PC-9 (cell line): ENCODE measurements around the gene ABHD16A. TPM values are rescaled to one million over a fixed set of nuclear protein-coding genes. Genes with fewer than 3 reads are reported as not detected.

Experiments
- BruUV-seq: library from RNA; stranded (reverse); fragments of 400-500 nt; replicated peaks from 2 replicates; lab custom pipeline; 2021; lab: Mats Ljungman, UMichigan
- CTCF ChIA-PET: fragments of 300-600 bp; sonication (Branson Sonifier 250); formaldehyde crosslinking; loops from one replicate; lab custom pipeline; 2022; ENCODE audit warnings: antibody characterized with exemption; lab: Charles Lee
- POLR2A ChIA-PET: fragments of 300-600 bp; sonication (Branson Sonifier 250); formaldehyde crosslinking; loops from one replicate; lab custom pipeline; 2022; ENCODE audit warnings: antibody characterized with exemption; ENCODE audit not compliant: unreplicated experiment; lab: Charles Lee
- DNase-seq, 2 experiments: peaks; one replicate each; pipeline versions ENCODE4 v3.0.0 to v3.0.0-alpha.2; 2015 to 2022; ENCODE audit warnings: mixed read lengths in 1 of 2
- H2AFZ ChIP-seq: fragments of 200-600 bp; sonication (generic); 2 replicates; pipeline ENCODE4 v1.8.1; 2017; ENCODE audit warnings: antibody characterized with exemption
- H3F3A ChIP-seq: fragments of 200-600 bp; sonication (generic); 2 replicates; pipeline ENCODE4 v1.8.1; 2017; ENCODE audit warnings: antibody characterized with exemption, mild to moderate bottlenecking, low read depth; ENCODE audit not compliant: insufficient read depth
- H3K27ac ChIP-seq: fragments of 200-600 bp; sonication (generic); 2 replicates; pipeline ENCODE4 v1.6.1; 2016; ENCODE audit warnings: mixed run types
- H3K27me3 ChIP-seq: fragments of 200-600 bp; sonication (generic); 2 replicates; pipeline ENCODE4 v1.6.1; 2016; ENCODE audit warnings: low read depth, mixed run types; ENCODE audit not compliant: insufficient read depth
- H3K36me3 ChIP-seq: fragments of 200-600 bp; sonication (generic); 2 replicates; pipeline ENCODE4 v1.6.1; 2016; ENCODE audit warnings: low read depth, mixed run types
- H3K4me1 ChIP-seq: fragments of 200-600 bp; sonication (generic); replicated peaks from 2 replicates; pipeline ENCODE4 v1.6.1; 2016; ENCODE audit warnings: mixed run types; ENCODE audit not compliant: insufficient read depth
- H3K4me2 ChIP-seq: fragments of 200-600 bp; sonication (generic); 2 replicates; pipeline ENCODE4 v1.6.1; 2017; ENCODE audit warnings: mixed run types
- H3K4me3 ChIP-seq: fragments of 200-600 bp; sonication (generic); 2 replicates; pipeline ENCODE4 v1.6.1; 2016; ENCODE audit warnings: mixed run types
- H3K79me2 ChIP-seq: fragments of 200-600 bp; sonication (generic); 2 replicates; pipeline ENCODE4 v1.6.1; 2017; ENCODE audit warnings: low read depth, mixed run types
- H3K9me2 ChIP-seq: fragments of 200-600 bp; sonication (generic); 2 replicates; pipeline ENCODE4 v1.8.1; 2017; ENCODE audit warnings: mild to moderate bottlenecking; ENCODE audit not compliant: insufficient read depth
- H3K9me3 ChIP-seq: fragments of 200-600 bp; sonication (generic); 2 replicates; pipeline ENCODE4 v1.8.1; 2016; ENCODE audit warnings: low read depth; ENCODE audit not compliant: insufficient read depth
- H4K20me1 ChIP-seq: fragments of 200-600 bp; sonication (generic); 2 replicates; pipeline ENCODE4 v1.8.1; 2017; ENCODE audit not compliant: insufficient read depth
- EZH2 ChIP-seq: fragments of 200-600 bp; sonication (generic); IDR thresholded peaks from 2 replicates; pipeline ENCODE4 v1.8.0; 2017; ENCODE audit warnings: antibody characterized with exemption, low read depth
- intact Hi-C: fragments of 100-400 bp; cut with micrococcal nuclease; formaldehyde crosslinking; loops from one replicate; pipeline ENCODE4 v1.10.0; 2022; ENCODE audit not compliant: unreplicated experiment
- microRNA-seq: library from miRNA; unstranded; fragments of <30 nt; microRNA quantifications from one replicate; pipeline ENCODE4 v1.2.0, GENCODE V29; 2021; ENCODE audit warnings: borderline number of aligned reads, borderline replicate concordance
- total RNA-seq: library from RNA; stranded (reverse); gene quantifications from 2 replicates; pipeline ENCODE4 v1.2.3, GENCODE V29; 2021
- TF ChIP-seq, protein P1 (sequence below): fragments of 200-600 bp; sonication (generic); conservative IDR thresholded peaks from 2 replicates; pipeline ENCODE4 v1.6.1; 2017; ENCODE audit warnings: mixed run types, antibody characterized with exemption, mild to moderate bottlenecking, moderate library complexity

The ABHD16A gene
- total RNA-seq, 1 experiment from 2014 or later, result 35.2 TPM

DNA sequence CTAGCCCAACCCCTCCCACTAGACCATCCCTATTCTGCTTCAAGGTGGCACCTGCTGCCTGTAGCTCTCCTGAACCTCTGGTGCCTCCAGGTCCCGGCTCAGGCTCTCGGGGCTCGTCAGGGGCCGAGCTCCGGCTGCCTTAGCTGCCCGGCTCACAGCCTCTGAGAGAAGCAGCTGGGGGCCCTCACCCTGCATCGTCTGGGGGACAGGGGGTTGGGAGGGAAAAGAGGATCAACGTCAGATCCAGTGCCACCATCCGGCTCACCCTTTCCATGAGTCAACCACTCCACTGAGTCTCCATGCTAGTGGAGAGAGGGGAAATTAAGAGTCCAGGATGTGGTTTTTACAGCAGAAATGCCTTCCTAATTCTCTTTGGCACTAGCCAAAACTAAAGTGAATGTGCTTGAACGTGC, 63.7 kb downstream of the ABHD16A start:
- Histone ChIP-seq H3K4me1 (no peaks in the 10 kb centered on the region), H3K9me2 (no peaks in the 10 kb centered on the region), H3K9me3 (no peaks in the 10 kb centered on the region), H3F3A (peaks cover 59% of the 10 kb centered on the region), H3K27me3 (no peaks in the 10 kb centered on the region), H4K20me1 (peaks cover 17% of the 10 kb centered on the region; the same call in 1 of the 2 replicates), H3K27ac (no peak overlapping the region), H3K36me3 (0 out of 2 replicates have a peak, but pooled peaks cover 15% of the 10 kb centered on the region), H3K4me3 (no peak overlapping the region), H3K4me2 (no peak overlapping the region), H3K79me2 (no peaks in the 10 kb centered on the region), H2AFZ (no peak overlapping the region)
- BruUV-seq, result no TSS peak
- ChIA-PET CTCF (no interaction called here), POLR2A (no interaction called here)
- TF ChIP-seq, protein P1, sequence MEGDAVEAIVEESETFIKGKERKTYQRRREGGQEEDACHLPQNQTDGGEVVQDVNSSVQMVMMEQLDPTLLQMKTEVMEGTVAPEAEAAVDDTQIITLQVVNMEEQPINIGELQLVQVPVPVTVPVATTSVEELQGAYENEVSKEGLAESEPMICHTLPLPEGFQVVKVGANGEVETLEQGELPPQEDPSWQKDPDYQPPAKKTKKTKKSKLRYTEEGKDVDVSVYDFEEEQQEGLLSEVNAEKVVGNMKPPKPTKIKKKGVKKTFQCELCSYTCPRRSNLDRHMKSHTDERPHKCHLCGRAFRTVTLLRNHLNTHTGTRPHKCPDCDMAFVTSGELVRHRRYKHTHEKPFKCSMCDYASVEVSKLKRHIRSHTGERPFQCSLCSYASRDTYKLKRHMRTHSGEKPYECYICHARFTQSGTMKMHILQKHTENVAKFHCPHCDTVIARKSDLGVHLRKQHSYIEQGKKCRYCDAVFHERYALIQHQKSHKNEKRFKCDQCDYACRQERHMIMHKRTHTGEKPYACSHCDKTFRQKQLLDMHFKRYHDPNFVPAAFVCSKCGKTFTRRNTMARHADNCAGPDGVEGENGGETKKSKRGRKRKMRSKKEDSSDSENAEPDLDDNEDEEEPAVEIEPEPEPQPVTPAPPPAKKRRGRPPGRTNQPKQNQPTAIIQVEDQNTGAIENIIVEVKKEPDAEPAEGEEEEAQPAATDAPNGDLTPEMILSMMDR, result no peak
- no peak for TF ChIP-seq EZH2
- DNase-seq, result no peak
- intact Hi-C loops, result loop anchor here (2.0 kb wide), 1 partner anchor 19 kb away; the partner anchor contains the start of gene PRRC2A

DNA sequence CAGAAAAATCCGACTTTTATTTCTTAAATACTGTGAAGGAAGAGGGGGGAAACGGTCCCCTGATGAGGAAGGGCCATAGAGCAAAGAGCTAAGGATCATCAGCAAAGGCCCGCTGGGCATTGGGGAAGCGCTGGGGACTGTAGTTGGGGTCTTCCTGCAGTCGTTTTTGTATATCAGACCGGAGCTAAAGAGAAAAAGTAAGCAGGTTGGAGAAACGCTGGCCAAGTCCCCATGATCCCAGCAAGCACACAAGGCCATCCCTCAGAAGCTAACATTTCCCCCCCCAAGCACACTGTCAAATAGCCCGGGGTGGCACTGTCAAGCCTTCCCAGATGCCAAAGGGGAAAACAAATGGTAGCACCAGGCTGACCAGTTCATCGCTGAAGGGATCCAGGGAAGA, 64.1 kb downstream of the ABHD16A start:
- Histone ChIP-seq H3K27me3 (no peaks in the 10 kb centered on the region), H3F3A (peaks cover 63% of the 10 kb centered on the region), H3K4me2 (no peak overlapping the region), H3K36me3 (0 out of 2 replicates have a peak, but pooled peaks cover 15% of the 10 kb centered on the region), H2AFZ (no peak overlapping the region), H3K79me2 (no peaks in the 10 kb centered on the region), H3K27ac (no peak overlapping the region), H3K9me2 (no peaks in the 10 kb centered on the region), H3K4me3 (no peak overlapping the region), H3K9me3 (no peaks in the 10 kb centered on the region), H4K20me1 (peaks cover 17% of the 10 kb centered on the region; the same call in 1 of the 2 replicates), H3K4me1 (no peaks in the 10 kb centered on the region)
- DNase-seq, result no peak
- TF ChIP-seq, protein P1, result no peak
- no peak for TF ChIP-seq EZH2
- intact Hi-C loops, result loop anchor here (2.0 kb wide), 1 partner anchor 18 kb away; the partner anchor contains the start of gene PRRC2A
- no TSS peak for BruUV-seq
- CTCF ChIA-PET, result no interaction called here
- POLR2A ChIA-PET, result interaction anchor here (0.7 kb wide), 1 partner anchor 125 kb away, joined by 3 read pairs; no protein-coding TSS in a partner anchor

Small RNA genes within 50 kb of the gene (microRNA-seq; reads per million reads assigned to microRNA genes)
- gene MIR4646, result not detected

Other genes starting within 250 kb of the ABHD16A start
- gene MICB, start 205.2 kb downstream of the ABHD16A start, total RNA-seq, result 26.7 and 37.8 TPM in 2 replicates
- gene MCCD1, start 174.4 kb downstream of the ABHD16A start, total RNA-seq, result not detected in 2 replicates
- 383 and 436 TPM in 2 replicates for gene DDX39B, start 161.3 kb downstream of the ABHD16A start, total RNA-seq
- gene ATP6V1G2, start 156.7 kb downstream of the ABHD16A start, total RNA-seq, result 0.55 and 1.8 TPM in 2 replicates
- 26.1 and 38.3 TPM in 2 replicates for gene NFKBIL1, start 155.7 kb downstream of the ABHD16A start, total RNA-seq
- not detected in 2 replicates for gene LTA, start 131.0 kb downstream of the ABHD16A start, total RNA-seq
- not detected in 2 replicates for gene TNF, start 127.8 kb downstream of the ABHD16A start, total RNA-seq
- 0.63 TPM in 1 of 2 replicates, not detected in the other for gene LTB, start 120.9 kb downstream of the ABHD16A start, total RNA-seq
- 1.6 TPM in 2 replicates for gene LST1, start 117.0 kb downstream of the ABHD16A start, total RNA-seq
- not detected in 2 replicates for gene NCR3, start 110.3 kb downstream of the ABHD16A start, total RNA-seq
- gene AIF1, start 88.1 kb downstream of the ABHD16A start, total RNA-seq, result not detected in 2 replicates
- gene PRRC2A, start 82.6 kb downstream of the ABHD16A start, total RNA-seq, result 182 and 192 TPM in 2 replicates
- gene BAG6, start 50.7 kb downstream of the ABHD16A start, total RNA-seq, result 336 and 358 TPM in 2 replicates
- 2.7 and 2.9 TPM in 2 replicates for gene APOM, start 47.4 kb downstream of the ABHD16A start, total RNA-seq
- 17.2 and 17.8 TPM in 2 replicates for gene C6orf47, start 42.5 kb downstream of the ABHD16A start, total RNA-seq
- gene GPANK1, start 38.3 kb downstream of the ABHD16A start, total RNA-seq, result 11.5 and 13.0 TPM in 2 replicates
- 152 and 173 TPM in 2 replicates for gene CSNK2B, start 37.2 kb downstream of the ABHD16A start, total RNA-seq
- 20.9 and 24.0 TPM in 2 replicates for gene LY6G5B, start 33.3 kb downstream of the ABHD16A start, total RNA-seq
- gene LY6G5C, start 22.3 kb downstream of the ABHD16A start, total RNA-seq, result 2.6 and 3.7 TPM in 2 replicates
- gene LY6G6F, start 3.5 kb upstream of the ABHD16A start, total RNA-seq, result not detected in 2 replicates
- not detected in 2 replicates for gene LY6G6D, start 12.0 kb upstream of the ABHD16A start, total RNA-seq
- gene LY6G6C, start 18.4 kb upstream of the ABHD16A start, total RNA-seq, result 1.2 and 2.1 TPM in 2 replicates
- gene MPIG6B, start 20.0 kb upstream of the ABHD16A start, total RNA-seq, result 0.43 and 0.59 TPM in 2 replicates
- gene DDAH2, start 26.0 kb upstream of the ABHD16A start, total RNA-seq, result 58.3 and 99.6 TPM in 2 replicates
- 546 and 599 TPM in 2 replicates for gene CLIC1, start 33.2 kb upstream of the ABHD16A start, total RNA-seq
- gene MSH5, start 36.7 kb upstream of the ABHD16A start, total RNA-seq, result 50.0 and 68.8 TPM in 2 replicates
- 11.1 and 16.9 TPM in 2 replicates for gene SAPCD1, start 59.3 kb upstream of the ABHD16A start, total RNA-seq
- gene VWA7, start 74.0 kb upstream of the ABHD16A start, total RNA-seq, result 6.0 and 9.6 TPM in 2 replicates
- gene VARS1, start 92.4 kb upstream of the ABHD16A start, total RNA-seq, result 99.6 and 124 TPM in 2 replicates
- gene LSM2, start 103.6 kb upstream of the ABHD16A start, total RNA-seq, result 67.5 and 74.3 TPM in 2 replicates
- gene HSPA1L, start 112.0 kb upstream of the ABHD16A start, total RNA-seq, result 2.3 and 2.6 TPM in 2 replicates
- 378 and 385 TPM in 2 replicates for gene HSPA1A, start 112.2 kb upstream of the ABHD16A start, total RNA-seq
- 334 and 340 TPM in 2 replicates for gene HSPA1B, start 124.4 kb upstream of the ABHD16A start, total RNA-seq
- 23.1 and 23.4 TPM in 2 replicates for gene NEU1, start 159.5 kb upstream of the ABHD16A start, total RNA-seq
- 44.4 and 44.9 TPM in 2 replicates for gene SLC44A4, start 175.7 kb upstream of the ABHD16A start, total RNA-seq
- gene EHMT2, start 194.4 kb upstream of the ABHD16A start, total RNA-seq, result 57.3 and 68.3 TPM in 2 replicates
- 16.2 and 20.3 TPM in 2 replicates for gene ZBTB12, start 198.8 kb upstream of the ABHD16A start, total RNA-seq
- gene C2, start 224.4 kb upstream of the ABHD16A start, total RNA-seq, result 0.96 and 2.4 TPM in 2 replicates
- gene CFB, start 242.8 kb upstream of the ABHD16A start, total RNA-seq, result 22.6 and 25.5 TPM in 2 replicates